NCI-H748 treated with DMSO at 0.1 percent for 48 hours (cell line): ENCODE data around the gene SEPTIN2.
"Not testable (repeated sequence)": the region's sequence is repeated elsewhere in the genome, so short reads cannot be mapped to it uniquely, and the experiment has no call there.

ENCODE experiments used
- DNase-seq: peaks from one replicate; lab custom pipeline; 2025; lab: John Stamatoyannopoulos, UW

Gene SEPTIN2

DNA sequence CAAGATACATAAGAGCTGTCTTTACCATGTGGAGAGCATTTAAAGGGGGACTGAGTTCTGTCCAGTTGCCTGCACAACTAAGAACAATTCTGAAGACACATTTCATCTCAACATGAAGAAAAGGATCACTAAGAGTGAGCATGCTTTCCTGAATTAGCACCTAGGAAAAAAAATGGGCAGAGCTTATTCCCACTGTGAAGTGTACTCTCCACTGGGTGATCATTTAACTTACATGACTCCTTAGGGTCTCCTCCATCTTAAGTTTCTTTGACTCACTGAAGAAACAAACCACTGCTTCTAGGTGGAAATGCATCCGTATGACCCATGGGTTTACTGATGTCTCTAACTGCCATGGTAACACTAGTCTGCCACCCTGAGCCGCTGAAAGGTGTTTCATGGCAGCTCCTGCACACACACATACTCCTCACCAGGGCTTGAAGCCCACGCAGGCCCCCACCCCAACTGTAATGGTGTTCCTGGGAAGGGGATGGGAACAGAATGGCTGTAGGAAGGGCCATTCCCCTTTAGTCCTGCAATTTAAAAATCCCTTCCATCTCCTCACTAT is 27.3 kb upstream of the SEPTIN2 start:
- no peak for DNase-seq

DNA sequence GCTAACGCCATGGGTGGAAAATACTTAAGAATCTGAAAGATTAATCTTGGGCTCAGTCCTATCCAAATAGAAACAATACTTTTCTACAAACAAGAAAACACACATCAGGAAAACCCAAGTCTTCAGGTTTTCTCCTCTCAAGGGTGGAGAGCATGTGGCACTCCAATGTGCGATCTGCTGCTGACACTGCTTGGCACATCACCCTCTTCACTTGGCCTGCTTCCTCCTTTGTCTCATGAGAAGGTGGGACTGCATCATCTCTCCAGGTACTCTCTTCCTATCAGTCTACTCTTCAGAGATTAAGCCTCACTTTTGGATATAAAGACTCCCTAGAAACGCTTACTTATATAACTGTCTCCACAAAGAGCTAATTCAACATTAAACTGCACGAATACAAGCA is 26.7 kb upstream of the SEPTIN2 start:
- DNase-seq: no peak

DNA sequence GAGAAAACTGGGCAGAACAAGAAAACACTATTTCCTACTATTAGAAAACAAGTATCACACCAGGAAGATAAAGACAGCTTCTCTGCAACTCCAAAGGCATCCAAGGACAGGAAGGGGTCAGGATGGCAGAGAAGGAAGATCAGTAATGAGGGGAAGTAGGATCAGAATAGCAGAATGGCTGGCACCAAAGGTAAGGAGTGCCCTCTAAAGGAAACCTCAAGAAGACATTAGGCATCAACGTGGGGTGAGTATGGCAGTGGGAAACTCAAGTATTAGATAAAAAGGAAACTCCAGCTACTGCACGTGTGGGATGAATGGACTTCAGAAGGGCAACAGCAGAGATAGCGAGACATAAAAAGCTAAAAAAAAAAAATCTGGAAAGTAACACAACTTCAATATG is 26.1 kb upstream of the SEPTIN2 start:
- DNase-seq: no peak

DNA sequence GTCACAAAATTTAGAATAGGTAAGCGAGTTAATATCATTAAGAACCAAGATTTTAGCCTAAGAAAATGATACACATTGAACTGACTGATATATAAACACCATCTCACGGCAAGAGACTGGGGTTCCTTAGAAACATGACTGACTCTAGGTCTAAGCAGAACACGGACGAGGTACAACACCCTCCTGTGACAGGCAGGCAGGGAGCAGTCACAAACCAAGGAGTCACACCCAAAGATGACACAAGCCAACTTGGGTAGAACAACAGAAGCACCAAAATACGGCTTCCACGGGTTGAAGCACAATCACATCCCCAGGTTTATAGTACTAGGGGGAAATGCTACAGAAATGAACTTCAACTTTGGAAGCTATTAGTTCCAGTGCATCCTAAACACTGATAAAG is 24.6 kb upstream of the SEPTIN2 start:
- DNase-seq: no peak

DNA sequence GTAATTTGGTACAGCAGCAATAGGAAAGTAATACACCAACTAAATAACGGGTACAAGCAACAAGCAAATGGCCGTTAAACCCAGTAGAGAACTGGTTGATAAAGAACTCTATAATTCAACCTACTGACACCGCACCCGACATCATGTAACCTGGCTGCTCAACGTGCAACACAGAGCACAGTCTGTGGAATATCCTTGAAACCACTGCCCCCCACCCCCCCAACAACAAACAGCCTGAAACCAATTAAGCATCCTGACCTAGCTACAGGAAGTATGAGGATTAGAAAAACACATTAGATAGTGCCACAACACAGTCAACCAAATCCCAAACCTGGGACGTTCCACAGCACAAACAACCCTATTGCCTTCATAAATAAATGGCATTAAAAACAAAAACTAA is 23.7 kb upstream of the SEPTIN2 start:
- DNase-seq: no peak

DNA sequence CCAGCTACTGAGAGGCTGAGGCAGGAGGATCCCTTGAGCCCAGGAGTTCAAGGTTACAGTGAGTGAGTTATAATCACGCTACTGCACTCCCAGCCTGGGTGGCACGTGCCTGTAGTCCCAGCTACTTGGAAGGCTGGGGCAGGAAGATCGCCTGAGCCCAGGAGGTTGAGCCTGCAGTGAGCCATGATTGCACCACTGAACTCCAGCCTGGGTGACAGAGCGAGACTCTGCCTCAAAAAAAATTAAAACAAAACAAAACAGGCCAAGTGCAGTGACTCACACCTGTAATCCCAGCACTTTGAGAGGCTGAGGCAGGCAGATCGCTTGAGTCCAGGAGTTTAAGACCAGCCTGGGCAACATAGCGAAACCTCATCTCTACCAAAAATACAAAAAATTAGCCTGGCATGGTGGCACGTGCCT is 22.3 kb upstream of the SEPTIN2 start:
- DNase-seq: not testable (repeated sequence)

DNA sequence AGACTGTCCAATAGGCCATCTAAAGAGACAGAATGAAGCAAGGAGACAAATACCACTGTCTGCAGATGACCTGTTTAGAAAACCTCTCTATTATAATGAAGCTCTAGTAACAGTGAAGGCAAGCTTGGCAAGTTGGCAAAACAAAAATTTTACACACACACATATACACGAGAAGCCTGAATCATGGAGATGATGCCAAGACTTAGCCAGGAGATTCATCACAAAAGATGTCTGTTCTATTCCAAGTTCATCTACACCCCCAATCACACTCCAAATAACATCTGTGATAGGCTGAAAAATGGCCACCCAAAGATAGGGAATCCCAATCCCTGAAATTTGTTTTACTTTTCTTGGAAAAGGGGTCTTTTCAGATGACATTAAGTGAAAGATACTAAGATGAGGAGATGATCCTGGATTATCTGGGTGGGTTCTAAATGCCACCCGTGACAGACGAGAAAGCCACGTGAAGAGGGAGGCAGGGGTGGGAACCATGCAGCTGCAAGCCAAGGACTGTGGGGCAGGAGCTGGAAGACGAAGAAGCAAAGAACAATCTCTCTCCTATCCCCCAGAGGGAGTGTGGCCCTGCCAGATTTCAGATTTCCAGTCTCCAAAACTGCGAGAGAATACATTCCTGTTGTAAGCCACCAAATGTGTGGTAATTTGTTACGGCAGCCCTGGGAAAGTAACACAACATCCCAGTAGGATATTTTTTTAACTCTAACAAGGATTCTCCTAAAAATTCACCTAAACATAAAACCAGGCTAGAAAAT is 20.2 kb upstream of the SEPTIN2 start:
- DNase-seq: no peak

DNA sequence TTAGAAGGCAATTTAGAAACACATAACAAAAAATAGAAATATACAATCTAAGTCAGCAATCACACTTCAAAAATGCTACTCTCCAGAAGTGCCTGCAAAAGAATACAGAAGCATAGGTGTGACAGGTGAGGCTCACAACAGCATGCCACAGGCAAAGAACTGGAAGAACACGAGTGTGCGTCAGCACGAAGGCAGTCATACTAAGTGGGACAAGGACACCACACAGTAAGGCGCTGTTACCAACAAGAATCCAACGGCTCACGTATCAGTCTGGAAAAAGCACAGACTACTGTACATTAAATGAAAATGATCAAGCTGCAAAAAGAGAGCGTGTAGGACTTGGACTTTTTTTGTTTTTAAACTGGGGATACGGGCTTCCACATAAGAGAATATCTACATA is 19.0 kb upstream of the SEPTIN2 start:
- no peak for DNase-seq

DNA sequence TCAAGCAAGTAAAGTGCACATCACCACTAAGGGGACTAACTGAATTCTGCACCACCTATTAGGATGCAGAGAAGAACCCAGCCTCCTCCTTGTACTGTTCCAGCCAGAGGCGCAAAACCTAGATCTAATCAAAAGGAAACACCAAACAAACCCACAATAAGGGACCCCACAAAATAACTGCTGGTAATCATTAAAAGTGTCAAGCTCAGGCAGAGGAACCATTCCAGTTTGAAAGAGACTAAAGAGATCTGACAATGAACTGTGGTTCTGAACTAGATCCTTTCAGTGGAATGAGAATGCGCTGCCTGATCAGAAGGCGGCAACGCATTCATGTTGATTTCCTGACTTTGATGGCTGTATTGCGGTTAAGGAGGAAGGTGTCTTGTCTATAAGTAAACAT is 17.1 kb upstream of the SEPTIN2 start:
- DNase-seq: no peak

DNA sequence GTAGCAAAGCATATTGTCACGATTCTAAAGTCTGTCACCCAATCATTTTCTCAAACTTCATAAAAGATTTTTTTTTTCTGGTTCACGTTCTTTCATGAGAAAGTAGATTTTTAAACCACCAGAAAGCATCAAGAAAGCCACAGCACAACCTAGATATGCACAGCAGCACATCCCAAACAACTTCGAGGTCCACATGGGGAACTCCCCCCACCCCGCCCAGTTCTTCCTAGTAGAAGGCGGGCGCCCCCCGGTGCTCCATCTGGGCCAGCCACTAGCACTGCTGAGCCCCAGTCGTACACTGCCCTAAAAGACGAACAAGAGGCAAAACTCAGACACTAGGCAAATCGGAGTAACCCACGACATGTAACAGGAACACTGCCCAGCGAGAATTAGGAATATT is 15.7 kb upstream of the SEPTIN2 start:
- DNase-seq: no peak

DNA sequence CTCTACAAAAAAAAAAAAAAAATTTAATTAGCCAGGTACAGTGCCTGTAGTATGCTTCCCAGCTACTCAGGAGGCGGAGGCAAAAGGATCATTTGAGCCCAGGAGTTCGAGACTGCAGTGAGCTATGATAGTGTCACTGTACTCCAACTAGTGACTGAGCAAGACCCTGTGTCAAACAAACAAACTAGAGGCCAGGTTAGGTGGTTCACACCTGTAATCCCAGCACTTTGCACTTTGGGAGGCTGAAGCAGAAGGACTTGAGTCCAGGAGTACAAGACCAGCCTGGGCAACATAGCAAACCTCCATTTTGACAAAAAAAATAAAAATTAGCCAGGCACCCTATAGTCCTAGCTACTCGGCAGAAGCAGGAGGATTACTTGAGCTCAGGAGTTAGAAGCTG is 13.6 kb upstream of the SEPTIN2 start:
- no peak for DNase-seq

DNA sequence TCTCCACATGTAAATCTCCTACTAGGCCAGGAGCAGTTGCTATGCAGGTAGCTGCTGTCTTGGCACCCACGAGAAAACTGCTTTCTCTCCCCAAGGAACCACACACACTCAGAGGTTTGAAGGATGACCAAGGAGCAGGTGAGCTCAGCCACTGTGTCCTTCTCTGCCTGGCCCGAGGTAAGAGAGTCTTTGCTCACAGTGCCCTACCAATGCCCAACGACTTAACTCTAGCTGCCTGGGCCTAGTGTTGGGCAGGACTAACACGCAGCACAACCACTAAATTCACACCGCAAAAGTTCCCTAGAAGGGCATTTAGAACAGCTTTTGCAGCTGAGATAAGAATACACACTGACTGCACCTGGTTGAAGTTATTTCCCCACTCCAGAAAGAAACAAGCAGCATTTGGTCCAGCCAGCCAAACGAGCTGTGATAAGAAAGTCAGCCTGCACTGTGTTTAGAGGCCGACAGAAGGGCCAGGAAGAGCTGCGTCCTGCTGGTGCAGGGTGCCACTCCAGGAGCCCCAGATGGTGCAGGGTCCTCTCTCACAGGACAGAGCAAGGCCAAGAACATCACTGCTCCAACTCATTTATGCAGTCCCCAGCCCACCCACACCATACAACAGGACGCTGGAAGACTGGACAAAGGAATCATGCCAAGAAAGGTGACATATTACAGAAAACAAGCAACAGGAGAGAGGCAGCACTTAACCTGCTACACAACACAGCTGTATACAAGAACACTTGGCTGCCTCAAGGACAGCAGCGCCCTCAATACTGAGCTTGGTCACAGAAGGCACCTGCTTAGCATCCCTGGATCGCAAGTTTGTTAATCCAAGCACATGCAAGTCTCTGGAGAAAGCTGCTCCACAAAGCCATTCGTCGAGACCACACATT is 12.7 kb upstream of the SEPTIN2 start:
- DNase-seq: no peak

DNA sequence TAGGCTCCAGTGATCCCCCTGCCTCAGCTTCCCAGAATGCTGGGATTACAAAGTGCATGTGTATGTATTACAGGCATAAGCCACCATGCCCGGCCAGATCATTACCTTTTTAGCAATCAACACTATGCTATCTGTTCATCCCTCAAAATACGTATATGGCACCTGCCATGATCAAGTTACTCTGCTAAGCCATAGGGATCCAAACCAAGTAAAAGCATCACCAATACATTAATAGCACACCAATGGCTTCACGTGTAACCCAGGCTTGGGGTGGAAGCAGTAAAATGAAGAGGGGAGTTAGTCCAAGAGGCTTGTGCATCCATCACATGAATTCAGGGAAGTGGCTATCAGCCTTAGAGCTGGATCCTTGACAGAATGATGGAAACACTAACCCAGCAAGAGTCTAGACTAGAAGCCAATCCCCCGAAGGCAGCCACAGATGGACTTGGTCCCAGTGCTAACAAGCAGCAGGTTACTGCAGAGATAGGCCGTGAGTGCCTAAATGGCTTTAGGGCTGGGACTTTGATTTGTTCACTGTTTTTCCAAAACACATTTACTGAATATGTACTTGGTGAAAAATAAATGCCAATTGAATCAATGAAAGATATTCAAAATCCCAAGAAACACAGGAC is 11.6 kb upstream of the SEPTIN2 start:
- DNase-seq: no peak

DNA sequence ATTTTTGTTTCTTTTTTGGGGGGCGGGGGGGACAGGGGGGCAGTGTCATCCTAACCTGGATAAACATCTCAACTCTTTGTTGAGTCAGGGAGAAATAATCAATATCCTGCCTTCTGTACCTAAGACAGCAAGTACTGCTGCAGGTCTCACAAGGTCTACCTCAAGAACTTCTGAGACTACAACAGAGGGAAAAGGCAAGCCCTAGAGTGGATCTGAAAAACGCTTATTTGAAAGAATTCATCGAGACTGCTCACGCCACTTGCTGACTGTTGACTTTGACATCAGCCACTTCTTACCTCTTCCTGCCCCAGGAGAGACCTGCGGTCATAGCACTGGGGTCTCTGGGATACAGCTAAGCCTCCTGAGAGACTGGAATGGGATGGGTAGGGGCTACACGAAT is 8.7 kb upstream of the SEPTIN2 start:
- DNase-seq: no peak

DNA sequence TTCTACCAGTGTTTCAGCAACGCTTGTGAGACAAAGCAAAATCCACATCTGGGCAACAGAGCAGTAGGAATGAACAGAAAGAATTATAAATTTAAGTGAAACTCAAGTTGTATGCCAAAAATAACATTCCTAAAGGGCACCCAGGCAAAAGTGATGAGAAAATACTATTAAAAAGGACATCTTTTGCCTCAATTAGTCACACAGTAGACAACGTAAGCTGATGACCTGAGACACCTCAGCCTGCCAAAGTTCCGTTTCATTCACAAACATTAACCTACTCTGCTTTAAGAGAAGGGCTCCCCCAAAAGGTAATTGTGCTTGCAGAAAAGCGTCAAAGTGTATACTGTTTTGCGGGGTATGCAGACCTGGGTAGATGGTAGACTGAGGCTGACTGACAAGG is 7.5 kb upstream of the SEPTIN2 start:
- no peak for DNase-seq

DNA sequence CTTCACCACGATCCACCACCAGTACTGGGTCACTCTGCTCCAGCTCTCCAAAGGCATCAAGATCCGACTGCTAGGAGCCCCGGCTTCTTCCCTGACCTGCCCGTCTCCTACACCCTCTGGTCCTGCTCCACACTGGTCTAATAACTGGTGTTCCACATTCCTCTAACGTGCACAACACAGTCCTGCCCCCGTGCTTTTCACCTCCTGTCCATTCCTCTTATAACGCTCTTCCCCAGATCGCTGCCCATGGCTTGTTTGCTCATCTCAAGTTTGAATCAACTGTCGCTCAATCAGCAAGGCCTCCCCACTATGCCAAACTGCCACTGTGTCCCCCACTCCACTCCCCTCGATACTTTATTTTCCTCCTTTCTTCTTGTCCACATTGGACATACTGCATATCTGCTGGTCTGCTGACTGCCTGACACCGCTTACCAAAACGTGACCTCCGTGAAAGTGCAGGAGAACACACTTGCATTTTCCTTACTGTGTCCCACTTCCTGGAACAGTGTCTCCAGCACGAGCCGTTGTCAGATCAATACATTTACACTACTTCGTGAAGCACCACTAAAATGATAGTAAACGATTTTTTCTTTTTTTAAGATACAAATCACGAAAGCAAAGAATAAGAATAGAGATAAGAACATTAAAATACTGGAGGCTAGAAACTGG is 6.8 kb upstream of the SEPTIN2 start:
- DNase-seq: no peak

DNA sequence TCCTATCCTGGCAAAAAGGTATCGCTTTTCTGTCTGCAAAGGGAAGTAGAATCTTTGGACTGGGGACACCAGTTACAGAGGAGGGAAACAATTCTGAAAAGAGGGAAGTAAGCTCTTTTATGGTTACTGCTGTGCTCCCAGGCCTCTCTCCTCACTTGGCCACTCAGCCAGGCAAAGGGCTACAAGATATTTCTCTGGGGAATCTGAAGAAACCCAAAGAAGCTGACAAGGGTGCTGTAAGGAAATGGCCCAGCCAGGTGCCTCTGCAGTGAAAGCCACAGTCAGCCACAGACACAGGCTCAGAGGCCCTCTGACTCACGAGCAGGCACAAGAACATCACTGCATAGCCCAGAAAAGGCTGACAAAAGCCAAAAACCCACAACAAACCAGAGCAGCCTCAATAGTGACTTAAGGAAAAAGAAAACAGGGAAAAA is 6.0 kb upstream of the SEPTIN2 start:
- no peak for DNase-seq

DNA sequence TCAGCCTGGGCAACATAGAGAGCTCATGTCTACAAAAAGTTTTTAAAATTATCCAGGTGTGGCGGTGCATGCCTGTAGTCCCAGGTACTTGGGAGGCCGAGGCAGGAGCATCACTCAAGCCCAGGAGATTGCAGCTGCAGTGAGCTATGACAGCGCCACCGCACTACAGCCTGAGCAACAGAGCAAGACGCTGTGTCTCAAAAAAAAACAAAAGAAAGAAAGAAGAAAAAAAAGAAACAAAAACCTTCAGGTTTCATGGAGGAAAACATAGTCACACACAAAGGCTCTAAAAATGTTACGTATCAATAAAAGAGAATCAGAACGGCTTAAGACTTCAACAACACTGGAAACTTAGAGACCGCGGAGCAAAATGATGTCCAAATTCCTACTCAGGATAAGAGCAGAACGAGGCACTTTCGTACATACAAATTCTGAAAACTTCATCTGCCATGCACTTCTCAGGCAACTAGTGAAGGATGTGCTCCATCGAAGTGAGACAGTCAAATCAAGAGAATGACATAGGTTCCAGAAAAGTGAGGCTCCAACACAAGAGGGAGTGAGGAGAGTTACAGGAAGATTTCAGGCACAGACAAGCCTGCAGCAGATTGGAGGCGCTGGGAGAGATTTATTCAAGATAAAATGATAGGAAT is 4.7 kb upstream of the SEPTIN2 start:
- DNase-seq: no peak

DNA sequence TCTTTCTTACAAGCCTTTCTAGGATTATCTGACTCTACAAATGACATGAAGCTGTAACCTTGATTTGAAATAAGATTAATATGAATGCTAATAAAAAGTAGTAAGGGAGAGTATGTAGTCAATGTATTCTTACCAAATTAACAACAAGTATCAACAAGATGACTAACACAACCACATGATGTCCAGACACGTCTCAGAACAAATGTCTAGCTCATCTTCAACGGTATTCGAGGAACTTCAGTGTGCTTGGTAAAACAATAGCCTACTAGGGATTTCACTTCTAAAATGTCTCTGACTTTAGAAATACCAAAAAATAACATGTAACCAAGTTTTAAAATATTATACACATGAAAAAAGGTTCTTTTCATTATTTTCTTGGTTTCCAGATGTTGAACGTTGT is 3.6 kb upstream of the SEPTIN2 start:
- DNase-seq: no peak

DNA sequence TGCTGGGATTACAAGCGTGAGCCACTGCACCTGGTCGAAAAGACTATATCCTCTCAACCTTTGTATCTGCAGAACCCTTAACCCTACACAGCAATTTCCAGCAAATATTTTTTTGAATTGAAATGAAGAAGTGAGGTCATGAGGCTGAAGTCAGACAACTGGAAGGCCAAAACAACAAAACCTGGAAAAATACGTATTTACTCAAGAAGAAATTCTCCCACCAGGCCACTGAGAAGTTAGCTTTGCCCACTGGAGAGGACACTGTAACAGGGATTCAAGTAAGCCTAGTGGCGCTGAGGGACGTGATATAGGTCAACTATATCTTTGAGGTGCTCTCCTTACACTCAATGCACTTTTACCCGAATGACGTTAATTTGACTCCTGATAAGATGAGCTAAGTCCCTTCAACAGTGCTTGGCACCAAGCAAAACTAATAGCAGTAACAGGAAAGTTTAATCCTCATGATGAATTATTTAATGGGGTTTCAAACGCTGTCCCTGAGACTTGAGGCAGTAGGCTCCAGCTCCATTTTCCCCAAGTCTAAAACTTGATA is 2.1 kb upstream of the SEPTIN2 start:
- no peak for DNase-seq
